Fibroblast of skin of back (primary cell): Measurements from ENCODE around the gene KRT73.

Experiments
- DNase-seq: peaks from one replicate; pipeline ENCODE4 v3.0.0-alpha.2; 2013

The KRT73 gene

GRCh38 chr12:52564582-52564981 lies 53.8 kb downstream of the KRT73 start:
- DNase-seq, result no peak

GRCh38 chr12:52561880-52562449 lies 56.4 kb downstream of the KRT73 start:
- no peak for DNase-seq

- DNase-seq, result no peak
Measured at GRCh38 chr12:52559979-52560378, 58.4 kb downstream of the KRT73 start.

GRCh38 chr12:52558781-52559445 lies 59.4 kb downstream of the KRT73 start:
- no peak for DNase-seq
